Measurements from ENCODE around the gene SYMPK.

SYMPK gene

DNA sequence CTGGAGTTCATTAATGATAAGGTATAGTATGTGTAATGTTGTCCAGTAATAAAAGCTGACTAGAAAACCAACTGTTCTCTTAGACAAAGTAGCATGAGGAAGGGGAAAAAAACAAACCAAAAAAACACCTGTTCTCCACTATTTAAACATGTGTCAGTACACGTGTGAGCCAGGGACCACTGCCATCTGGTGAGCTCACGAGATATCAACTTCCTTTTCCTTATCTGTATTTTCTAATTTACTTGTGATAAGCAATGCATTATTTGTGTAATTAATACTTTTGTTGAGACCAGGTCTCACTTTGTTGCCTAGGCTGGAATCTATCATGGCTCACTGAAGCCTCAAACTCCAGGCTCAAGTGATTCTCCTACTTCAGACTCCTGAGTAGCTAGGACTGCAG lies 89.6 kb downstream of the SYMPK start:
- no peak overlapping the region for H3K4me3 ChIP-seq (replicated peaks; ENCODE audit: low read depth, low read length)
- TF ChIP-seq, protein P1, sequence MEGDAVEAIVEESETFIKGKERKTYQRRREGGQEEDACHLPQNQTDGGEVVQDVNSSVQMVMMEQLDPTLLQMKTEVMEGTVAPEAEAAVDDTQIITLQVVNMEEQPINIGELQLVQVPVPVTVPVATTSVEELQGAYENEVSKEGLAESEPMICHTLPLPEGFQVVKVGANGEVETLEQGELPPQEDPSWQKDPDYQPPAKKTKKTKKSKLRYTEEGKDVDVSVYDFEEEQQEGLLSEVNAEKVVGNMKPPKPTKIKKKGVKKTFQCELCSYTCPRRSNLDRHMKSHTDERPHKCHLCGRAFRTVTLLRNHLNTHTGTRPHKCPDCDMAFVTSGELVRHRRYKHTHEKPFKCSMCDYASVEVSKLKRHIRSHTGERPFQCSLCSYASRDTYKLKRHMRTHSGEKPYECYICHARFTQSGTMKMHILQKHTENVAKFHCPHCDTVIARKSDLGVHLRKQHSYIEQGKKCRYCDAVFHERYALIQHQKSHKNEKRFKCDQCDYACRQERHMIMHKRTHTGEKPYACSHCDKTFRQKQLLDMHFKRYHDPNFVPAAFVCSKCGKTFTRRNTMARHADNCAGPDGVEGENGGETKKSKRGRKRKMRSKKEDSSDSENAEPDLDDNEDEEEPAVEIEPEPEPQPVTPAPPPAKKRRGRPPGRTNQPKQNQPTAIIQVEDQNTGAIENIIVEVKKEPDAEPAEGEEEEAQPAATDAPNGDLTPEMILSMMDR (IDR thresholded peaks at IDR 0.05; ENCODE audit: low read depth, low read length, missing control alignments) = no peak
- no peak for DNase-seq (ENCODE audit: extremely low read depth, low read depth)

DNA sequence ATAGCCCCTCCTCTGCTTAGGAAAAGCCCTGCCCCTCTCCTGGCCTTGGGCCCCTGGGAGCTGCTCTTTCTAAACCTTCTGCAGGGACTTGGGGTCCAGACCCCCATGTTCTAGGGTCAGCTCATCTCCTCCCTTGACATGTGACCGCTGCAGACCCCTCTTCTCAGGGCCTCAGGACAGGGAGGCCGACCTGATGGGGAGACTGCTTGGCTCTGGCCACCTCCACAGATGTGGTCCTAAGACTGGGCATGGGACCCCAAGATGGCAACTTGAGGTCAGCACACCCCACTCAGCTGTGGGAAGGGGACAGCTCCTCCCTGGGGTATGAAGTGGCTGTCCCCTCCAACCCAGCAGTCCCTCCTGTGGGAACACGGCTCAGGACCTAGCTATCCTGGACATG lies 90.0 kb downstream of the SYMPK start:
- no peak for DNase-seq (ENCODE audit: extremely low read depth, low read depth)
- TF ChIP-seq, protein P1 (IDR thresholded peaks at IDR 0.05; ENCODE audit: low read depth, low read length, missing control alignments) = no peak
- no peak overlapping the region for H3K4me3 ChIP-seq (replicated peaks; ENCODE audit: low read depth, low read length)

DNA sequence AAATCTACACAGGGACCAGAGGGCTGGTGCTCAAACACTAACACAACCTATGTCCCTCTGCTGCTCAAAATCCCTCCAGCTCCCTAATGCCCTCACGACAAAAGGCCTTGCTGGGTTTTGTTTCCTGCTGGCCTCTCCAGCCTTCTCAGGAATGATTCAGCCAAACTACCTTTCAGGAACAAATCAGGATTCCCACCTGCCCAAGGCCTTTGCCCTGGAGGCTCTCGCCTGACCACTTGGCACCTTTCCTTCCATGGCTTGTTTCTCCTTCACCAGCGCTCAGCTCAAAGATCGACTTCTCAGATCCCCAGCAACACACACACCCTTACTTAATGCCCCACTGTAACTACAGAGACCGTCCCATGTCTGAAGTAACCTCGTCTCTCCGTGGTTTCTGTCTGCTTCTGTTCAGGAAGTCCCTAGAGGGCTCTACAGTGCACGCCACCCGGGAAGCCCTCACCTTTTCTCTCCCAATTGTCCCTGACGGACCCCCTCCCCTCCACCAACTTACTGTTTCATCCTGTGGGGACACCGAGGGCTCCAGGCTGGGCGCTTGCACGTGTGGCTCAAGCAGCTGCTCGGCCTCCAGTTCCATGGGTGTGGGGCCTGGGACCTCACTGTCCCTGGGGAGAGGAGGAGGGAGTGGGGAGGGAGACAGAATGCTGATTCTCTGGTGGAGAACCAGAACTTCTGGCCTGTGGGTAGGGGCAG lies 90.7 kb downstream of the SYMPK start:
- no peak for DNase-seq (ENCODE audit: extremely low read depth, low read depth)

GRCh38 chr19:45771311-45771933 lies 91.5 kb downstream of the SYMPK start:
- H3K4me3 ChIP-seq (replicated peaks; ENCODE audit: low read depth, low read length) = no peak overlapping the region
- no peak for DNase-seq (ENCODE audit: extremely low read depth, low read depth)
- TF ChIP-seq, protein P1 (IDR thresholded peaks at IDR 0.05; ENCODE audit: low read depth, low read length, missing control alignments) = no peak

More for the DNA sequence above, 90.7 kb downstream of the SYMPK start:
- no peak overlapping the region for H3K4me3 ChIP-seq (replicated peaks; ENCODE audit: low read depth, low read length)
- TF ChIP-seq, protein P1 (IDR thresholded peaks at IDR 0.05; ENCODE audit: low read depth, low read length, missing control alignments) = no peak

DNA sequence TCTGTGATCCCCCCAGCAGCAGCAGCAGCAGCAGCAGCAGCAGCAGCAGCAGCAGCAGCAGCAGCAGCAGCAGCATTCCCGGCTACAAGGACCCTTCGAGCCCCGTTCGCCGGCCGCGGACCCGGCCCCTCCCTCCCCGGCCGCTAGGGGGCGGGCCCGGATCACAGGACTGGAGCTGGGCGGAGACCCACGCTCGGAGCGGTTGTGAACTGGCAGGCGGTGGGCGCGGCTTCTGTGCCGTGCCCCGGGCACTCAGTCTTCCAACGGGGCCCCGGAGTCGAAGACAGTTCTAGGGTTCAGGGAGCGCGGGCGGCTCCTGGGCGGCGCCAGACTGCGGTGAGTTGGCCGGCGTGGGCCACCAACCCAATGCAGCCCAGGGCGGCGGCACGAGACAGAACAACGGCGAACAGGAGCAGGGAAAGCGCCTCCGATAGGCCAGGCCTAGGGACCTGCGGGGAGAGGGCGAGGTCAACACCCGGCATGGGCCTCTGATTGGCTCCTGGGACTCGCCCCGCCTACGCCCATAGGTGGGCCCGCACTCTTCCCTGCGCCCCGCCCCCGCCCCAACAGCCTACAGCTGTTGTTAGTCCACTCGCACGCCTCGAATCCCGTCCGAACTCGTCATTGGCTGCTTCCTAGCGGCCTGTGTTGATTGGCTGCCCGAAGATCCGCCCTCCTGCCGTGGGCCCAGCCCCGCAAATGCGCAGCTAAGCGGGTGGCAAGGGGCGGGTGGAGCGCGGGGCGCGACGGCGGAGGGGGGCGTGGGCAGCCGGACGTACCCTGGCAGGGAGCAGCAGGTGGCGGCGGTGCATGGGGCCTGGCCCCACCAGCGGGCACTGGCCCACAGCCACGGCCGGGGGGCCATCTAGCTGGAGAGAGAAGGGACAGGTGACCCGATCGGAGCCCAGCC lies 92.5 kb downstream of the SYMPK start:
- peak; percentile 90 for DNase-seq (ENCODE audit: extremely low read depth, low read depth)
- TF ChIP-seq, protein P1 (IDR thresholded peaks at IDR 0.05; ENCODE audit: low read depth, low read length, missing control alignments) = peak; percentile 91
- H3K4me3 ChIP-seq (replicated peaks; ENCODE audit: low read depth, low read length) = peak overlapping the region; percentile 48

- peak overlapping the region; percentile 48 for H3K4me3 ChIP-seq (replicated peaks; ENCODE audit: low read depth, low read length)
- TF ChIP-seq, protein P1 (IDR thresholded peaks at IDR 0.05; ENCODE audit: low read depth, low read length, missing control alignments) = no peak
- no peak for DNase-seq (ENCODE audit: extremely low read depth, low read depth)
Measured at GRCh38 chr19:45769821-45770191, 93.1 kb downstream of the SYMPK start.

All from HFF-Myc (cell line).